ENCODE measurements around the gene RASL10A.

Gene RASL10A

GRCh38 chr22:29342577-29343312 lies 27.2 kb upstream of the RASL10A start:
- Mint-ChIP-seq H3K9me3 (no peaks in the 10 kb centered on the region), H3K4me1 (no peaks in the 10 kb centered on the region), H3K27ac (peak overlapping the region; percentile 72), H3K4me3 (no peak overlapping the region), H3K27me3 (no peaks in the 10 kb centered on the region), H3K36me3 (peaks cover 2% of the 10 kb centered on the region)

GRCh38 chr22:29342177-29342576 lies 26.7 kb upstream of the RASL10A start:
- no peak overlapping the region for H3K27ac Mint-ChIP-seq
- no peak overlapping the region for H3K4me3 Mint-ChIP-seq
- H3K27me3 Mint-ChIP-seq: no peaks in the 10 kb centered on the region
- H3K9me3 Mint-ChIP-seq: no peaks in the 10 kb centered on the region
- H3K4me1 Mint-ChIP-seq: no peaks in the 10 kb centered on the region
- H3K36me3 Mint-ChIP-seq: no peaks in the 10 kb centered on the region

- Mint-ChIP-seq H3K27ac (no peak overlapping the region), H3K27me3 (no peaks in the 10 kb centered on the region), H3K4me1 (no peaks in the 10 kb centered on the region), H3K9me3 (no peaks in the 10 kb centered on the region), H3K4me3 (no peak overlapping the region), H3K36me3 (peaks cover 3% of the 10 kb centered on the region)
These were observed 26.3 kb upstream of the RASL10A start for GRCh38 chr22:29341849-29342127.

- H3K4me3 Mint-ChIP-seq: no peak overlapping the region
- H3K9me3 Mint-ChIP-seq: no peaks in the 10 kb centered on the region
- peaks cover 3% of the 10 kb centered on the region for H3K36me3 Mint-ChIP-seq
- H3K4me1 Mint-ChIP-seq: no peaks in the 10 kb centered on the region
- H3K27me3 Mint-ChIP-seq: no peaks in the 10 kb centered on the region
- no peak overlapping the region for H3K27ac Mint-ChIP-seq
These were observed 25.8 kb upstream of the RASL10A start for GRCh38 chr22:29341056-29341848.

GRCh38 chr22:29340566-29340965 lies 25.1 kb upstream of the RASL10A start:
- no peaks in the 10 kb centered on the region for H3K27me3 Mint-ChIP-seq
- H3K4me1 Mint-ChIP-seq: no peaks in the 10 kb centered on the region
- H3K4me3 Mint-ChIP-seq: no peak overlapping the region
- H3K36me3 Mint-ChIP-seq: peaks cover 3% of the 10 kb centered on the region
- no peak overlapping the region for H3K27ac Mint-ChIP-seq
- H3K9me3 Mint-ChIP-seq: no peaks in the 10 kb centered on the region

- Mint-ChIP-seq H3K27ac (no peak overlapping the region), H3K4me1 (no peaks in the 10 kb centered on the region), H3K4me3 (no peak overlapping the region), H3K9me3 (no peaks in the 10 kb centered on the region), H3K36me3 (peaks cover 3% of the 10 kb centered on the region), H3K27me3 (no peaks in the 10 kb centered on the region)
These were observed 24.1 kb upstream of the RASL10A start for GRCh38 chr22:29339381-29340235.

GRCh38 chr22:29338398-29338797 lies 22.9 kb upstream of the RASL10A start:
- H3K36me3 Mint-ChIP-seq: peaks cover 3% of the 10 kb centered on the region
- H3K9me3 Mint-ChIP-seq: no peaks in the 10 kb centered on the region
- no peaks in the 10 kb centered on the region for H3K4me1 Mint-ChIP-seq
- no peak overlapping the region for H3K27ac Mint-ChIP-seq
- H3K4me3 Mint-ChIP-seq: no peak overlapping the region
- H3K27me3 Mint-ChIP-seq: no peaks in the 10 kb centered on the region

GRCh38 chr22:29337631-29338284 lies 22.3 kb upstream of the RASL10A start:
- Mint-ChIP-seq H3K4me1 (no peaks in the 10 kb centered on the region), H3K9me3 (no peaks in the 10 kb centered on the region), H3K27ac (no peak overlapping the region), H3K36me3 (peaks cover 3% of the 10 kb centered on the region), H3K4me3 (no peak overlapping the region), H3K27me3 (no peaks in the 10 kb centered on the region)

- Mint-ChIP-seq H3K4me1 (no peaks in the 10 kb centered on the region), H3K4me3 (no peak overlapping the region)
These were observed 21.4 kb upstream of the RASL10A start for GRCh38 chr22:29336751-29337490.

GRCh38 chr22:29335656-29336055 lies 20.2 kb upstream of the RASL10A start:
- no peaks in the 10 kb centered on the region for H3K27me3 Mint-ChIP-seq
- H3K9me3 Mint-ChIP-seq: no peaks in the 10 kb centered on the region
- no peaks in the 10 kb centered on the region for H3K4me1 Mint-ChIP-seq
- H3K27ac Mint-ChIP-seq: no peak overlapping the region
- peaks cover 3% of the 10 kb centered on the region for H3K36me3 Mint-ChIP-seq
- H3K4me3 Mint-ChIP-seq: no peak overlapping the region

More at GRCh38 chr22:29336751-29337490, 21.4 kb upstream of the RASL10A start:
- no peaks in the 10 kb centered on the region for H3K27me3 Mint-ChIP-seq
- H3K9me3 Mint-ChIP-seq: no peaks in the 10 kb centered on the region
- peaks cover 3% of the 10 kb centered on the region for H3K36me3 Mint-ChIP-seq
- H3K27ac Mint-ChIP-seq: no peak overlapping the region

GRCh38 chr22:29334696-29335344 lies 19.3 kb upstream of the RASL10A start:
- Mint-ChIP-seq H3K27ac (no peak overlapping the region), H3K27me3 (no peaks in the 10 kb centered on the region), H3K36me3 (peaks cover 3% of the 10 kb centered on the region), H3K9me3 (no peaks in the 10 kb centered on the region), H3K4me1 (no peaks in the 10 kb centered on the region), H3K4me3 (no peak overlapping the region)

GRCh38 chr22:29334148-29334547 lies 18.7 kb upstream of the RASL10A start:
- Mint-ChIP-seq H3K4me1 (no peaks in the 10 kb centered on the region), H3K27ac (no peak overlapping the region), H3K4me3 (no peak overlapping the region), H3K9me3 (no peaks in the 10 kb centered on the region), H3K36me3 (peaks cover 3% of the 10 kb centered on the region), H3K27me3 (no peaks in the 10 kb centered on the region)

GRCh38 chr22:29332886-29333496 lies 17.5 kb upstream of the RASL10A start:
- H3K4me1 Mint-ChIP-seq: no peaks in the 10 kb centered on the region
- peaks cover 3% of the 10 kb centered on the region for H3K36me3 Mint-ChIP-seq
- H3K4me3 Mint-ChIP-seq: no peak overlapping the region
- H3K27me3 Mint-ChIP-seq: no peaks in the 10 kb centered on the region
- no peaks in the 10 kb centered on the region for H3K9me3 Mint-ChIP-seq
- no peak overlapping the region for H3K27ac Mint-ChIP-seq

GRCh38 chr22:29331658-29332300 lies 16.3 kb upstream of the RASL10A start:
- H3K4me3 Mint-ChIP-seq: no peak overlapping the region
- no peaks in the 10 kb centered on the region for H3K27me3 Mint-ChIP-seq
- H3K4me1 Mint-ChIP-seq: no peaks in the 10 kb centered on the region
- peaks cover under 1% of the 10 kb centered on the region for H3K36me3 Mint-ChIP-seq
- H3K9me3 Mint-ChIP-seq: no peaks in the 10 kb centered on the region
- no peak overlapping the region for H3K27ac Mint-ChIP-seq

Measured in activated naive CD4-positive, alpha-beta T cell treated with anti-CD3 and anti-CD28 coated beads, Interleukin-2, amount 50 U/mL, for 24 hours (primary cell).